Gastrocnemius medialis (tissue), 4 donors: ENCODE measurements around the gene ATP11A.
"Not testable (repeated sequence)": the region's sequence is repeated elsewhere in the genome, so short reads cannot be mapped to it uniquely, and the experiment has no call there.

ENCODE experiments used
- POLR2A ChIP-seq, 2 donors: fragments of 450-650 bp; IDR thresholded peaks; one replicate each; pipeline ENCODE4 v1.6.1; 2017; ENCODE audit warnings: antibody characterized with exemption in 2 of 2, mild to moderate bottlenecking in 2 of 2, moderate library complexity in 2 of 2
- TF ChIP-seq, protein P1 (sequence below), 5 experiments: fragments of 450-650 bp in 3 of 5; fragments of 200-600 bp in 2 of 5; sonication (generic) in 2 of 5; IDR thresholded peaks in 4 of 5; conservative IDR thresholded peaks in 1 of 5; 1 replicate in 4 of 5; 2 replicates in 1 of 5; pipeline ENCODE4 v1.5.1; 2016 to 2019; ENCODE audit warnings: antibody characterized with exemption in 5 of 5, mild to moderate bottlenecking in 3 of 5, moderate library complexity in 3 of 5

DNA sequence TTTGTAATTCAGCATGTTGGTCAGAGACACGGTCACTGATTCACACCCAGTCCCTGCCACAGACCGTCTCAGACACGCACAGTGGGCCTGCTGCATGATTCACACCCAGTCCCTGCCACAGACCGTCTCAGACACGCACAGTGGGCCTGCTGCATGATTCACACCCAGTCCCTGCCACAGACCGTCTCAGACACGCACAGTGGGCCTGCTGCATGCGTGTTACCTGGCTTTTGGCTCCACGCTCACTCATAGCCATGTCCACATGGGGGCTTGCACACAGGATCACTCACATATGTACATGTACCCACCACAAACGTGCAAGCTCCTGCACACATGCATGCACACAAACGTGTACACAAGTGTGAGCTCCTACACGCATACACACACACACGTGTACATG lies 194.9 kb downstream of the ATP11A start:
- TF ChIP-seq, protein P1, sequence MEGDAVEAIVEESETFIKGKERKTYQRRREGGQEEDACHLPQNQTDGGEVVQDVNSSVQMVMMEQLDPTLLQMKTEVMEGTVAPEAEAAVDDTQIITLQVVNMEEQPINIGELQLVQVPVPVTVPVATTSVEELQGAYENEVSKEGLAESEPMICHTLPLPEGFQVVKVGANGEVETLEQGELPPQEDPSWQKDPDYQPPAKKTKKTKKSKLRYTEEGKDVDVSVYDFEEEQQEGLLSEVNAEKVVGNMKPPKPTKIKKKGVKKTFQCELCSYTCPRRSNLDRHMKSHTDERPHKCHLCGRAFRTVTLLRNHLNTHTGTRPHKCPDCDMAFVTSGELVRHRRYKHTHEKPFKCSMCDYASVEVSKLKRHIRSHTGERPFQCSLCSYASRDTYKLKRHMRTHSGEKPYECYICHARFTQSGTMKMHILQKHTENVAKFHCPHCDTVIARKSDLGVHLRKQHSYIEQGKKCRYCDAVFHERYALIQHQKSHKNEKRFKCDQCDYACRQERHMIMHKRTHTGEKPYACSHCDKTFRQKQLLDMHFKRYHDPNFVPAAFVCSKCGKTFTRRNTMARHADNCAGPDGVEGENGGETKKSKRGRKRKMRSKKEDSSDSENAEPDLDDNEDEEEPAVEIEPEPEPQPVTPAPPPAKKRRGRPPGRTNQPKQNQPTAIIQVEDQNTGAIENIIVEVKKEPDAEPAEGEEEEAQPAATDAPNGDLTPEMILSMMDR (IDR thresholded peaks at IDR 0.05 in 4 of 5, conservative IDR thresholded peaks at IDR 0.05 in 1 of 5) = not testable (repeated sequence)
- TF ChIP-seq POLR2A (IDR thresholded peaks at IDR 0.05) = not testable (repeated sequence)
